Activated CD8-positive, alpha-beta T cell treated with anti-CD3 and anti-CD28 coated beads, Interleukin-2, amount 10 ng/mL, durations not matched to agents 7 days and 5 days (primary cell): ENCODE data around the gene MUC4. TPM values are rescaled to one million over a fixed set of nuclear protein-coding genes. Genes with fewer than 3 reads are reported as not detected.
"Not testable (repeated sequence)": the region's sequence is repeated elsewhere in the genome, so short reads cannot be mapped to it uniquely, and the experiment has no call there.

Source experiments
- ATAC-seq: fragments of 150-1000 bp; cut with Tn5 transposase; one replicate; pipeline ENCODE4 v1.10.0; 2021; ENCODE audit warnings: moderate library complexity
- CTCF ChIA-PET: fragments of 350-600 bp; sonication (Branson Sonifier 250); formaldehyde crosslinking; loops from one replicate; lab custom pipeline; 2021; ENCODE audit warnings: antibody characterized with exemption; lab: Charles Lee
- POLR2A ChIA-PET: fragments of 350-600 bp; sonication (Branson Sonifier 250); formaldehyde crosslinking; loops from one replicate; lab custom pipeline; 2021; ENCODE audit warnings: antibody characterized with exemption; lab: Charles Lee
- DNase-seq: peaks from one replicate; pipeline ENCODE4 v3.0.0-alpha.2; 2020
- H3K27ac Mint-ChIP-seq: one replicate; pipeline ENCODE4 v1.8.0; 2021; ENCODE audit warnings: mild to moderate bottlenecking, mixed read lengths
- H3K27me3 Mint-ChIP-seq: one replicate; pipeline ENCODE4 v1.8.0; 2021; ENCODE audit warnings: low read depth, mixed read lengths
- H3K36me3 Mint-ChIP-seq: one replicate; pipeline ENCODE4 v1.8.0; 2021; ENCODE audit warnings: low read depth, mixed read lengths
- H3K4me1 Mint-ChIP-seq: one replicate; pipeline ENCODE4 v1.8.0; 2021; ENCODE audit warnings: low read depth, mixed read lengths
- H3K4me3 Mint-ChIP-seq: one replicate; pipeline ENCODE4 v1.8.0; 2021; ENCODE audit warnings: mild to moderate bottlenecking, mixed read lengths
- H3K9me3 Mint-ChIP-seq: one replicate; pipeline ENCODE4 v1.8.0; 2022; ENCODE audit warnings: mixed read lengths; ENCODE audit not compliant: insufficient read depth
- total RNA-seq, 2 experiments: library from RNA; stranded (reverse); gene quantifications; one replicate each; pipeline ENCODE4 v1.2.3, GENCODE V29; 2021

The MUC4 gene
- total RNA-seq, 2 experiments from 2014 or later, result 0.05 TPM; not detected in 1

- Mint-ChIP-seq H3K4me3 (no peak overlapping the region), H3K9me3 (no peaks in the 10 kb centered on the region), H3K36me3 (no peaks in the 10 kb centered on the region), H3K27me3 (peaks cover 5% of the 10 kb centered on the region), H3K4me1 (peaks cover 9% of the 10 kb centered on the region), H3K27ac (no peak overlapping the region)
- DNase-seq (no peak), ATAC-seq (no peak)
- CTCF ChIA-PET, result interaction anchor here (2.2 kb wide), 1 partner anchor 41 kb away, joined by 5 read pairs; no protein-coding TSS in a partner anchor
- POLR2A ChIA-PET, result no interaction called here
Measured at GRCh38 chr3:195818301-195818700, 6.6 kb upstream of the MUC4 start.

DNA sequence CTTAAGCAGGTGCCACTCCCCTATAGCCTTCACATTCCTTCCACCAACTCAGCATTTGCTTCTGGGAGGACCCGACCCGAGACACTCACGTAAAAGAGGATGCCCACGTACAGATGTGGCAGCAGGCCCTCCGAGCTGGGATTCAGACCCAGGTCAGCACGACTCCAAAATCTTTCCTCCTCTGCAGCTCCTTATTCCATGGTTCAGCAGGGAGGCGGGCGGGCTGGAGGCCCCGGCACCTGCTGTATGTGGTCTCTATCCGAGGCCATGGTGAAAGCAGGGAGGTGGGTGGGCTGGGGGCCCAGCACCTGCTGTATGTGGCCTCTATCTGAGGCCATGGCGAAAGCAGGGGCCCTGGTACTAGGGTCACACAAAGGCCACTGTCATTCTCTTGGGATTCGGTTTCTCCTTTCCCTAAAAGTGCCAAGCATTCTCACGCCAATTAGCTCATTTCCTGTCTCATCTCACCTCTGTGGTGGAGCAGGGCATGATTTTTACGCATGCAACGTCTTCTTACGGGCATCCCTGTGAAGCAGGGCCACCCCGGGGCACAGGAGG, 5.9 kb upstream of the MUC4 start:
- CTCF ChIA-PET, result no interaction called here

GRCh38 chr3:195816276-195816913, 4.7 kb upstream of the MUC4 start:
- H3K27me3 Mint-ChIP-seq, H3K9me3 Mint-ChIP-seq, CTCF ChIA-PET, H3K4me3 Mint-ChIP-seq, ATAC-seq, H3K36me3 Mint-ChIP-seq, DNase-seq, H3K27ac Mint-ChIP-seq, H3K4me1 Mint-ChIP-seq, POLR2A ChIA-PET: not testable (repeated sequence)

More for the DNA sequence above, 5.9 kb upstream of the MUC4 start:
- H3K4me3 Mint-ChIP-seq, result no peak overlapping the region
- H3K4me1 Mint-ChIP-seq, result peaks cover 9% of the 10 kb centered on the region
- no peak for ATAC-seq
- DNase-seq, result no peak
- H3K27me3 Mint-ChIP-seq, result peaks cover 5% of the 10 kb centered on the region
- H3K9me3 Mint-ChIP-seq, result no peaks in the 10 kb centered on the region
- peak overlapping the region; percentile 55 for H3K27ac Mint-ChIP-seq
- POLR2A ChIA-PET, result no interaction called here
- H3K36me3 Mint-ChIP-seq, result no peaks in the 10 kb centered on the region

DNA sequence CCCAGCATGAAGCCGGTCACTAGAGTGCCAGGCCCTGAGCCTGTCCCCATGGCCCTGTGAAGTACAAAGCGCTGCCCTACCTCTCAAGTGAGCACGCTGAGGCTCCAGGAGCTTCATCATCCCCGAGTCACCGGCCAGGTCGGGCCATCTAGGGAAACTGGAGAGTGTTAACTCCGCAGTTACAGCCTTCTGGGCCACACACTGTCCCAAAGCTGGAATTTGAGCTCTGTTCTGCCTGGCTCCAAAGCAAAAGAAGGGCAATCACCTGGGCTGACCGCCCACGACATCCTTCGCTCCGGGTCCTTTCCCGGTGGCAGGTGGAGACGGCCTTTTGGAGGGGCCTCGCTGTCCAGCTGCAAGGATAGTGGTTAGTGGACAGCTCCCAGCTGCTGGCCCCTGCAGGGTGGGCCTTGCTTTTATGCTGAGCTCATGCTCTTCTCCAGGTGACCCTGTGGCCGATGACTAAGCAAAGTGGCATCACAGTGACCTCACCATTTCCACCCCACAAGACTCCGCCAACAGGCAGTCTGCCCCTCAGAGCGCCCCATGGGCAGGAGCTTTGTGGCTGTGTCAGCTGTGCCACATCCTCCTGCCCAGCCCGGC, 3.5 kb upstream of the MUC4 start:
- H3K4me3 Mint-ChIP-seq, result no peak overlapping the region
- DNase-seq (no peak), ATAC-seq (no peak)
- CTCF ChIA-PET, result interaction anchor here (1.8 kb wide), 1 partner anchor 35 kb away, joined by 5 read pairs; no protein-coding TSS in a partner anchor
- H3K4me1 Mint-ChIP-seq, result peaks cover 9% of the 10 kb centered on the region
- peaks cover 2% of the 10 kb centered on the region for H3K27me3 Mint-ChIP-seq
- H3K27ac Mint-ChIP-seq, result no peak overlapping the region
- no peaks in the 10 kb centered on the region for H3K9me3 Mint-ChIP-seq
- POLR2A ChIA-PET, result interaction anchor here (1.1 kb wide), 1 partner anchor 9 kb away, joined by 3 read pairs; no protein-coding TSS in a partner anchor
- no peaks in the 10 kb centered on the region for H3K36me3 Mint-ChIP-seq

DNA sequence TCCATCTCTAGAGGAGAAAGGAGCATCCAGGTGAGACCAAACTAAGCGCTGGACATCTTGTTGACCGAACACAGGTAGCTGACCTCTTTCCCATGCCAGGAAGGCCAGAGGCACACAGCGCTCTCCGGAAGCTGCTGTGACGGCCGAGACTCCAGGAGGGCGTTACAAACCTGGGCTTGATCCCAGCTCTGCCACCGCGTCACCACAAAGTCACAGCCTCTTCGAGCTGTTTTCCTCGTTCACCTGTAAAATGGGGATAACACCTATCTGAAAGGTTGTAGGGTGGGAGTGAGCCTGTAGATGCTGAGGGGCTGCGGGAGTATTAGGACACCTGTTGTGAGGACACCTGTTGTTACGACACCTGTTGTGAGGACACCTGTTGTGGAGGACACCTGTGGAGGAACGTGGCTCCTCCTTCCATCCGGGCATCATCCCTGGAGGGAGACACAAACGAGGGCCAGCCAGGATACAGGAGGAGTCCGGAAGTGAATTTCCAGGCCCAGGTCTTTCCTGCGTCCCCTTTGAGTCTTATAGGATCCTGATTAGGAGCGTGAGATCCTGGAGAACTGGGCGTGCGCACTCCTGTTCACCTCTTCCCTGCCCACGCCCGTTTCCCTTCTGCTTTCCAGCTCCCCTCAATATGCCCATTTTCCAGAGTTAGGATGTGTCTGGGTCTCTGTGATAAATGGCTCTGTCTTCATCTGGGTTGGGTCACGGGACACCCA, 2.3 kb upstream of the MUC4 start:
- H3K27ac Mint-ChIP-seq, result no peak overlapping the region
- no peak overlapping the region for H3K4me3 Mint-ChIP-seq
- no peaks in the 10 kb centered on the region for H3K9me3 Mint-ChIP-seq
- ATAC-seq (no peak), DNase-seq (no peak)
- peaks cover 2% of the 10 kb centered on the region for H3K27me3 Mint-ChIP-seq
- H3K36me3 Mint-ChIP-seq, result no peaks in the 10 kb centered on the region
- peaks cover 9% of the 10 kb centered on the region for H3K4me1 Mint-ChIP-seq
- ChIA-PET POLR2A (interaction anchor here (1.1 kb wide), 1 partner anchor 8 kb away, joined by 3 read pairs; no protein-coding TSS in a partner anchor), CTCF (interaction anchor here (1.8 kb wide), 1 partner anchor 36 kb away, joined by 5 read pairs; no protein-coding TSS in a partner anchor)

GRCh38 chr3:195812366-195812765, 637 bp upstream of the MUC4 start:
- Mint-ChIP-seq H3K27ac (no peak overlapping the region), H3K9me3 (no peaks in the 10 kb centered on the region), H3K4me3 (no peak overlapping the region), H3K36me3 (no peaks in the 10 kb centered on the region), H3K4me1 (peaks cover 18% of the 10 kb centered on the region), H3K27me3 (peaks cover 2% of the 10 kb centered on the region)
- POLR2A ChIA-PET, result interaction anchor here (1.0 kb wide), 1 partner anchor 10 kb away, joined by 6 read pairs; no protein-coding TSS in a partner anchor
- CTCF ChIA-PET, result interaction anchor here (1.2 kb wide), 1 partner anchor 9 kb away, joined by 4 read pairs; no protein-coding TSS in a partner anchor
- ATAC-seq (no peak), DNase-seq (no peak)

GRCh38 chr3:195810455-195810845, 1.3 kb downstream of the MUC4 start:
- ATAC-seq, result no peak
- CTCF ChIA-PET, result interaction anchor here (1.5 kb wide), 1 partner anchor 49 kb away, joined by 3 read pairs; no protein-coding TSS in a partner anchor
- H3K27ac Mint-ChIP-seq, result no peak overlapping the region

DNA sequence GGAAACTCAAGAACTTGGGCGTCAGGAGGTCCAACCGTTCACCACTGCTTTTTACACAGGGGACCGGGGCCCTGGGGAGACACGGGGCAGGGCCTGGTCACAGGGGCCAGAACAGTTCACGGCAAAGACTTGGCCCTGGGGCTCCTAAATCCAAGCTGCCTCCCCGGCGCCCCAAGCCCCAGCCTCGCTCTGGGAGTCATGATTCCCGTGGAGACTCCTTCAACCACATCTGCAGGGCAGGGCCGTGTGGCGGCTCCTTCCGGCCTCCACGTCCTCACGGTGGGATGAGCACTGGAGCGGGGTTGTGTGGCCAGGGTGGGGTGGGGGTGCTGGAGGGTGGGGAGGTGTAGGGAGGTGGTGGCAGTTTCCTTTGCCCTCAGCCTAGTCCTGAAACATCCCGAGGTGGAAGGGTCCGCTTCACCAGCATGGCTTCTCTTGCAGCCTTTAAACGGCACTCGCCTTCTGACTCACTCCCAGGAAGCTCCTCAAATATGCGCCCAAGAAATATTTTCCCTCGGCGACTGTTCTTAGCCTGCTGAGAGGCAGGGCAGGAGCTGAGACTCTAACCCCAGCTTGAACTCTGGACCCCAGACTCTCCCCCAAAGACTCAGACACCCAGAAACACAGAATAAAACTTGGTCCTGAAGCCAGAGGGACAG, 1.8 kb downstream of the MUC4 start:
- ChIA-PET CTCF (no interaction called here), POLR2A (no interaction called here)
- no peak overlapping the region for H3K4me3 Mint-ChIP-seq
- peaks cover 31% of the 10 kb centered on the region for H3K4me1 Mint-ChIP-seq
- H3K27ac Mint-ChIP-seq, result no peak overlapping the region
- H3K9me3 Mint-ChIP-seq, result peaks cover 4% of the 10 kb centered on the region
- ATAC-seq (no peak), DNase-seq (no peak)
- H3K27me3 Mint-ChIP-seq, result peaks cover 2% of the 10 kb centered on the region
- H3K36me3 Mint-ChIP-seq, result peaks cover 16% of the 10 kb centered on the region

More at GRCh38 chr3:195810455-195810845, 1.3 kb downstream of the MUC4 start:
- H3K4me1 Mint-ChIP-seq, result peaks cover 30% of the 10 kb centered on the region
- peaks cover 2% of the 10 kb centered on the region for H3K27me3 Mint-ChIP-seq
- POLR2A ChIA-PET, result no interaction called here
- H3K4me3 Mint-ChIP-seq, result no peak overlapping the region
- H3K9me3 Mint-ChIP-seq, result peaks cover 4% of the 10 kb centered on the region
- H3K36me3 Mint-ChIP-seq, result peaks cover 11% of the 10 kb centered on the region
- DNase-seq, result no peak

GRCh38 chr3:195809291-195809785, 2.4 kb downstream of the MUC4 start:
- Mint-ChIP-seq H3K27me3 (peaks cover 2% of the 10 kb centered on the region), H3K27ac (no peak overlapping the region), H3K4me1 (peaks cover 36% of the 10 kb centered on the region), H3K9me3 (peaks cover 4% of the 10 kb centered on the region), H3K4me3 (no peak overlapping the region), H3K36me3 (peaks cover 22% of the 10 kb centered on the region)
- ChIA-PET CTCF (no interaction called here), POLR2A (no interaction called here)
- DNase-seq (no peak), ATAC-seq (no peak)

GRCh38 chr3:195808741-195809290, 2.9 kb downstream of the MUC4 start:
- peaks cover 2% of the 10 kb centered on the region for H3K27me3 Mint-ChIP-seq
- no peak overlapping the region for H3K27ac Mint-ChIP-seq
- ChIA-PET CTCF (no interaction called here), POLR2A (no interaction called here)
- no peak for ATAC-seq
- H3K4me3 Mint-ChIP-seq, result no peak overlapping the region
- H3K36me3 Mint-ChIP-seq, result peaks cover 27% of the 10 kb centered on the region
- peaks cover 7% of the 10 kb centered on the region for H3K9me3 Mint-ChIP-seq
- DNase-seq, result no peak
- peaks cover 42% of the 10 kb centered on the region for H3K4me1 Mint-ChIP-seq

- ChIA-PET POLR2A (no interaction called here), CTCF (no interaction called here)
- peaks cover 13% of the 10 kb centered on the region for H3K9me3 Mint-ChIP-seq
- no peak for DNase-seq
- H3K4me1 Mint-ChIP-seq, result peaks cover 53% of the 10 kb centered on the region
- no peak overlapping the region for H3K4me3 Mint-ChIP-seq
- H3K36me3 Mint-ChIP-seq, result peaks cover 38% of the 10 kb centered on the region
- no peak for ATAC-seq
- no peak overlapping the region for H3K27ac Mint-ChIP-seq
- H3K27me3 Mint-ChIP-seq, result peaks cover 2% of the 10 kb centered on the region
Measured at GRCh38 chr3:195807681-195808121, 4.0 kb downstream of the MUC4 start.
